GM19397 (cell line): ENCODE data around the gene KRTAP5-8.
"Not testable (repeated sequence)": the region's sequence is repeated elsewhere in the genome, so short reads cannot be mapped to it uniquely, and the experiment has no call there.

Experiments
- ATAC-seq: cut with Tn5 transposase; IDR thresholded peaks from one replicate; pipeline ENCODE4 v1.9.1; 2021; ENCODE audit warnings: mild to moderate bottlenecking, moderate library complexity; ENCODE audit not compliant: unreplicated experiment

KRTAP5-8 gene

DNA sequence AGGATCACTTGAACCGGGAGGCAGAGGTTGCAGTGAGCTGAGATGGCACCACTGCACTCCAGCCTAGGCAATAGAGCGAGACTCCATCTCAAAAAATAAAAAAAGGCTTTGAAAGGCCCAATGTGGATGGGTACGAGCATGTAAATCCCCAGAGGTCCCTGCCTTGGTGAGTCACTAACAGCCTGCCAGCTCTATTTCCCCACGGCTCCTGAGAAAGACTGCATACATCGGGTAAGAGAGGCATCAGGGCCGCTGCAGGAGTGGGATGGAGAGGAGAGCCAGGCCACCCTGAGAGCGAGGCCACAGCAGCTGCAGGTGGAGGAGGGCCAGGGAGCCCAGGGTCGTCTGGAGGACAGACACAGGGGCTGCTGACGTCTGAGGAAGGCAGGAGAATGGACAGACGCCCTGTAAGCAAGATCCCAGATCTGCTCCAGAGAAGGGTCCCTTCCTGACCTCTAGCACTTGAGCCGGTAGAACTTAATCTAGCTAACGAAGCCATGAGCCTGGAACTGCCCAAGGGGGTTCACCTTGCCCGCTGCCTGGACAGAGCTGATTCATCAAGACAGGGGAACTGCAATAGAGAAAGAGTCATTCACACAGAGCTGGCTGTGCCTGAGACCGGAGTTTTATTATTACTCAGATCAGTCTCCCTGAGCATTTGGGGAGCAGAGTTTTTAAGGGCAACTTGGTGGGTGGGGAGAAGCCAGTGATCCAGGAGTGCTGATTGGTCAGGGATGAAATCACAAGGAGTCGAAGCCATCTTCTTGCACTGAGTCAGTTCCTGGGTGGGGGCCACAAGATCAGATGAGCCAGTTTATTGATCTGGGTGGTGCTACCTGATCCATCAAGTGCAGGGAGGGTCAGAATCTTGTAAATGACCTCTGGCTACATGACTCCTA, 5.3 kb downstream of the KRTAP5-8 start:
- no peak for ATAC-seq

DNA sequence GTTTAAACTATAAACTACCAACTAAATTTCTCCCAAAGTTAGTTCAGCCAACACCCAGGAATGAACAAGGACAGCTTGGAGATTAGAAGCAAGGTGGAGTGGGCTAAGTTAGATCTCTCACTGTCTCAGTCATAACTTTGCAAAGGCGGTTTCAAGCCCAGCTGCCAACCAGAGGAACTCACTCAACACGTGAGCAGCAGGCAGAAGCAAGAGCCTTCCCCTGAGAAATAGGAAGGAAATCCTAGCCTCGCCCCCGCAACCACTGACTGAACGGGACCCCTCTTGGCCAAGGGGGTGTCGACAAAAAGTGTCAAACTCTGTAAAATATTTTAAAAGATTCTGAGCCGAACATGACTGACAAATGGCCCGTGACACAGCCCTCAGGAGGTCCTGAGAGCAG, 6.0 kb downstream of the KRTAP5-8 start:
- no peak for ATAC-seq

DNA sequence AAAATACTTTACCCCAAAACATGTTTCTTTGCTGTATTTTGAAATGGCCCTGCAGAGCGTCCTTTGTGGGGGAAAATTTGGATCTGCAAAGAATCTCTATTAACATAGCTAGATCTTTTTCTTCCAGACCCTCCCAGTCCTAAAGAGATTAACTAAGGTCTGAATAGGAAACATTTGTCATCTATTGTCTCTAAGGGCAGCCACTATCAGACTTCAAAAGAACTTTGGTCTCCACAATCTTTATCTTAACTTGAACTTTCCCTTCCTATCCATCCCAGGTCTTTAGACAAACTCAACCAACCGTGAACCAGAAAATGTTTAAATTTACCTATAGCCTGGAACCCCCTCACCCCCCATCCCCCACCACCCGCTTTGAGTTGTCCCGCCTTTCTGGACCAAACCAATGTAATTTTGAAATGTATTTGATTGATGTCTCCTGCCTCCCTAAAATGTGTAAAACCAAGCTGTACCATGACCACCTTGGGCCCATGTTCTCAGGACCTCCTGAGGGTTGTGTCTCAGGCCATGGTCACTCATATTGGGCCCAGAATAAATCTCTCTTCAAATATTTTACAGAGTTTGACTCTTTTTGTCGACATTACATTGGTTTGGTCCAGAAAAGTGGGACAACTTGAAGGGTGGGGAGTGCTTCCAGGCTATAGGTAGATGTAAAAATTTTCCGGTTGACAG, 6.8 kb downstream of the KRTAP5-8 start:
- ATAC-seq = no peak

DNA sequence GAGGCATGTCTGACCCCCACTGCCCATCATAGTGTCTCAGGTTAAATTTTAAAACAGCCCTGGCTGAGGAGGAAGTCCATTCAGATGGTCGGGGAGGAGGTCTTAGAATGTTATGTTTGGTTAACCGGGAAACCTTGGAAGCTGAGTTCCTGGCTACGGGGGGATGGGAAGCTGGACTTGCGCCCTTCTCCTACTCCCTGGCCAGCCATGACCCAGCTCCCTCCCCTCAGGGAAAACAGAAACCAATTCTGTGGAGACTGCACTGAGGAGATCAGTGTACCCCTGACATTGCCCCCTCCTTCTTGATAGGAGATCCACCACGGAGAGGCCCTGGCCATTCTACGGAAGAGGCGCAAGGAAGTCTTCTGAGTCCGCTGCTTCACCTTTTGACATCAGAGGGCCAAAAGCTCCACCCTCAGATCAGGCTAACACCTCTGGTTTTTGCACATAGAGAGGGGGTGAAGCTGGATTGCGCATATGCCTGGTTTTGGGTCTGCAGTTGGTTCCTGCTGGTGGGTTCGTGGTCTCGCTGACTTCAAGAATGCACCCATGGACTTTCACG, 7.7 kb downstream of the KRTAP5-8 start:
- ATAC-seq = no peak

DNA sequence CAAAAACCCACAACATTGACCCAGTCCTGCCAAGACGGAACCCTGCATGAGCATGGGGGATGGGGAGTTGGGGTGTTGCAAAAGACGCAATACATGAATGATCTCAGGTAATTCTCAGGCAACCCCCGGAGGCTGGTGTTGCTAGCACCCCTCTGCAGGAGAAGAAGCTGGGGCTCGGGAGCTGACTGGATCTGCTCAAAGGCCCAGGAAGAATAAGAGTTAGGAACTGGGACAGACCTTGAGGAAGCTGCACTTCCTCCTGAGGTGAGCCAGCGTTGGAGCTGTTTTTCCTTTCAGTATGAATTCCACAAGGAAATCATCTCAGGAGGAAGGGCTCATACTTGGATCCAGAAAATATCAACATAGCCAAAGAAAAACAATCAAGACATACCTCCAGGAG, 10.3 kb downstream of the KRTAP5-8 start, which contains the start of gene KRTAP5-9:
Gene KRTAP5-9 (plus strand): TSS at position 301 of the 400 bp plus-strand sequence. CDS start 238 bp downstream, outside the sequence.
- no peak for ATAC-seq

DNA sequence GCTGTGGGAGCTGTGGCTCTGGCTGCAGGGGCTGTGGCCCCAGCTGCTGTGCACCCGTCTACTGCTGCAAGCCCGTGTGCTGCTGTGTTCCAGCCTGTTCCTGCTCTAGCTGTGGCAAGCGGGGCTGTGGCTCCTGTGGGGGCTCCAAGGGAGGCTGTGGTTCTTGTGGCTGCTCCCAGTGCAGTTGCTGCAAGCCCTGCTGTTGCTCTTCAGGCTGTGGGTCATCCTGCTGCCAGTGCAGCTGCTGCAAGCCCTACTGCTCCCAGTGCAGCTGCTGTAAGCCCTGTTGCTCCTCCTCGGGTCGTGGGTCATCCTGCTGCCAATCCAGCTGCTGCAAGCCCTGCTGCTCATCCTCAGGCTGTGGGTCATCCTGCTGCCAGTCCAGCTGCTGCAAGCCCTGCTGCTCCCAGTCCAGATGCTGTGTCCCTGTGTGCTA, 10.9 kb downstream of the KRTAP5-8 start:
- no peak for ATAC-seq

DNA sequence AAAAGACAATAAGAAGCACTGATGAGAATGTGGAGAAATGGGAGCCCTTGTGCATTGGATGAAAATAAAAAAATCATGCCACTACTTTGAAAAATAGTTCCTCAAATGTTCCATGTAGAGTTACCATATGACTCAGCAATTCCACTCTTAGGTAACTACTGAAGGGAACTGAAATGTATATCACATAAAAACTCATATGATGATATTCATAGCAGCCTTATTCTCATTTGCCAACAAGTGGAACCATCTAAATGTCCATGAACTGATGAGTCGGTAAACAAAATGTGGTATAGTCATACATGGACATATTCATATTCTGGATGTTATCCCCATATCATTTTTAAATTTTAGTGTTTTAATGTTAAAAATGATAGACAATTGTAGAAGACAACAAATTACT, 13.9 kb downstream of the KRTAP5-8 start:
- no peak for ATAC-seq

DNA sequence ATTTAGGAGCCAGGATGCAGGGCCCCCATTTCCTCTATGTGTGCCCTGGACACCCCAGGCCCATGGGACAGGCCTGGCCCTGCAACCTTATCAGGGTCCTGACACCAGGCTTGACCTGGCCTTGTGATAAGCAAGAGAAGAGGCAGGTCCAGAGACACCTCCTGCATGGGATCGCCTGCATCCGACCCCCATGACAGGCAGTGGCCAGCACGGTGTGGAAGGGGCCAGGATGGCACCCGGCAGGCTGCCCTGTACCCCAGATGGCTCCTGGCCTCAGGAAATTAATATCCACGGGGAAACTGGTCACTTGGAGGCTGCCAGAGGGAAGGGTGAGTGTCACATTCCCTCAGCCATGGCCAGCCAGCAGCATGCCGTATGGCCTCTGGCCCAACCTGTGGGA, 17.2 kb downstream of the KRTAP5-8 start:
- ATAC-seq = no peak

DNA sequence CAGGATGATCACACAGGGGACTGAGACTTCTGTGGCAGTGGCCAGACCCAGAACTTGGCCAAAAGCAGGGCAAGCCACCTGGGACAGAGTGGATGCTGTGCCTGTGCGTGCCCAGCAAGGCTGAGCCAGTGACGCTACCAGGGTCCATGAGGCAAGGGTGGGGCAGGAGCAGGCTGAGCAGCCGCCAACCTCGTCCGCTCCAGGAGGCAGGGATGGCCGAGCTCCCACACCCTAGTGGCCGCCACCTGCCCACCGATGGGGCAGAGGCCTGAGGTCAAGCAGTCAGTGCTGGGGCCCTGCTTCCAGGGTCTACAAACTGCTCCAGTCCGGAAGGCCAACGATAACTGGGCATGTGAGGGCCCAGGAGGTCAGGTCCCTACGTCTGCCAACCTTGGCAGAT, 17.7 kb downstream of the KRTAP5-8 start:
- no peak for ATAC-seq

DNA sequence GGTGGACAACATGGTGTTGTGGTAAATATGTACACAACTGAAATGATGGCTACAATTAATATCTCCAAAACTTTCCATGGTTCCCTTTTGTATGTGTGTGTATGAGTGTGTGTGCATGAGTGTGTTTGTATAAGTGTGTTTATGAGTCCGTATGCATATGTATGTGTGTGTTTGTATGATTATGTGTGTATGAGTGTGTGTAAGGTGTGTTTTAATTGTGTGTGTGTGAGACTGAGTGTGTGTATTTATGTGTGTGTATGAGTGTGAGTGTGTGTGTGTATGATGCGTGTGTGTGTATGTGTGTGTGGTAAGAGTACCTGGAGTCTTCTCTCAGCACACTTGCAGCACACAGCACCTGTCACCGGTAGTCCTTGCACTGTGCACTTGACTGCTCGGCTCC, 18.2 kb downstream of the KRTAP5-8 start:
- no peak for ATAC-seq

DNA sequence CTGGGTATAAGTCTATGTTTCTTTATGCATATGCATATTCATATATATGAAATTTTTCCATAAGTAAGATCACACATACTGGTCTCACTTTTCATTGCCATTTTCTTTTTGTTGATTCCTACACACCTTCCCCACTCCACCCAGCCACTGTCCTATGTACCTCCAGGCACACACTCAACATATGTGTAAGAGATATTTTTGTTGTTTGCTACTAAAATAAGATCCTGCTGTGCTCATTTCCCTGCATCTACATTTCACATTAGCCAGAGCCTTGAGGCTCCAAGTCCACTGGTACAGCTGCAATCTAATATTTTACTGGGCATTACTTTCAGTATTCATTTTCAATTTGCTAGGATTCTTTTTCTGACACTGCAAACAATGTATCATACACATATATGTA, 19.4 kb downstream of the KRTAP5-8 start:
- no peak for ATAC-seq

DNA sequence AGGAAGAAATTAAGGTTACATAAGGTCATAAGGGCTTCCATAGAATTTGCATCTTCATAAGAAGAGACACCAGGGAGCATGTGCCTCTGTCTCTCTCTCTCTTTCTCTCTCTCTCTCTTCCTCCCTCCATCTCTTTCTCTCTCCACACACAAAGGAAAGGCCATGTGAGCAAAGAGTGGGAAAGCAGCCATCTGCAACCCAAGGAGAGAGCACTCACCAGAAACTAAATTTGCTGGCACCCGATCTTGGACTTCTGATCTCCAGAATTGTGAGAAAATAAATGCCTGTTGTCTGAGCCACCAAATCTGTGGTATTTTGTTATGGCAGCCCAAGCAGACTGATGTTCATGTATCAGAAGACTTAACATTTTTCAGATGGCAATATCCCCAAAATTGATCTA, 21.2 kb downstream of the KRTAP5-8 start:
- ATAC-seq = no peak

DNA sequence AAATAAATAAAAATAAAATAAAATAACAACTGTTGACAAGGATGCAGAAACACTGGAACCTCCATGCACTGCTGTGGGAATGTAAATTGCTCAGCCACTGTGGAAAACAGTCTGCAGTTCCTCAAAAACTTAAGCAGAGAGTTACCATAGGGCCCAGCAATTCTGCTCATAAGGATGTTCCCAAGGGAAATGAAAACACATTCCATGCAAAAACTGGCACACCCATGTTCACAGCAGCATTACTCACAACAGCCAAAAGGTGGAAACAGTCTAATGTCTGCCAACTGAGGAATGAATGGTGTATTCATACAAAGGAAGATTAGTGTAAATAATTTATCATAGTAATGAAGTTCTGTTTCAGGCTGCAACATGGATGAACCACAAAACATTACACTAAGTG, 24.3 kb downstream of the KRTAP5-8 start:
- ATAC-seq = no peak

DNA sequence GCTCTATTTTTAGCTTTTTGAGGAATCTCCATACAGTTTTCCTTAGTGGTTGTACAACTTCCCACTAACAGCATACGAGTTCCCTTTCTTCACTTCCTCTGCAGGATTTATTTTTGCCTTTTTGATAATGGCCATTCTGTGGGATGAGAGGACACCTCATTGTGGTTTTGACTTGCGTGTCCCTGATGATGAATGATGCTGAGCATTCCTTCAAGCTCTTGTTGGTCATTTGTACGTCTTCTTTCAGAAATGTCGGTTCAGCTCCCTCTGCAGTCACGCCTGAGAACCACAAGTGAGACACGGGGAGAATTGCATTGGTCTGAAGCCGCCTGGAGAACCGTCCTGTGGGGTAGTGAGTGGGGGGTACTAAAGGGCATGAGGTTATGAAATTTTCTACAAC, 25.6 kb downstream of the KRTAP5-8 start:
- no peak for ATAC-seq

DNA sequence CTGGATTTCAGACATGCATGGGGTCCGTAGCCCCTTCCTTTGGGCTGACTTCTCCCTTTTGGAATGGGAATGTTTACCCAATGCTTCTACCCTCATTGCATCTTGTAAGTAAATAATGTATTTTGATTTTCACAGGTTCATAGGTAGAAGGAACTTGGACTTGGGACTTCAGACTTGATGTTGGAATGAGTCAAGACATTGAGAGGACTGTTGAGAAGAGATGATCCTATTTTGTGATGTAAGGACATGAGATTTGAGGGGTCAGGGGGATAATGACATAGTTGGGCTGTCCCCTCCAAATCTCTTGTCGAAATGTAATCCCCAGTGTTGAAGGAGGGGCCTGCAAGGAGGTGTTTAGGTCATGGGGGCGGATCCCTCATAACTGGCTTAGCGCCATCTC, 26.6 kb downstream of the KRTAP5-8 start:
- no peak for ATAC-seq

DNA sequence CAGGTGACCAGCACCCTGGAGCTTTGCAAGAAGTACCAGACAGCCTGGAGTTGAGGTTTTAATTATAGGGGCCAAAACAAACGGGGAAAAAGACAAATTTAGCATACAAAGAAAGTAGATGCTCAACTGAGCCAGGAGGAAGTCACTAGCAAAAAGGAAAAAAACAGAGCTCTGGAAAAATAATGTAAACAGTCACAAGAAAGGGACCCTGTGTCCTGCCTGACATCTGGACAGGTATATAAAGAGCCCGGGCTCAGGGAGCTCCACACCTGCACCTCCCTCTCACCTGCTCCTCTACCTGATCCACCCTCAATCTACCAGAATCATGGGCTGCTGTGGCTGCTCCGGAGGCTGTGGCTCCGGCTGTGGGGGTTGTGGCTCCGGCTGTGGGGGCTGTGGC, 27.4 kb downstream of the KRTAP5-8 start, which contains the start of gene KRTAP5-10:
Gene KRTAP5-10 (plus strand): TSS at position 301 of the 400 bp plus-strand sequence. CDS start 25 bp downstream, at position 326.
- ATAC-seq = no peak

DNA sequence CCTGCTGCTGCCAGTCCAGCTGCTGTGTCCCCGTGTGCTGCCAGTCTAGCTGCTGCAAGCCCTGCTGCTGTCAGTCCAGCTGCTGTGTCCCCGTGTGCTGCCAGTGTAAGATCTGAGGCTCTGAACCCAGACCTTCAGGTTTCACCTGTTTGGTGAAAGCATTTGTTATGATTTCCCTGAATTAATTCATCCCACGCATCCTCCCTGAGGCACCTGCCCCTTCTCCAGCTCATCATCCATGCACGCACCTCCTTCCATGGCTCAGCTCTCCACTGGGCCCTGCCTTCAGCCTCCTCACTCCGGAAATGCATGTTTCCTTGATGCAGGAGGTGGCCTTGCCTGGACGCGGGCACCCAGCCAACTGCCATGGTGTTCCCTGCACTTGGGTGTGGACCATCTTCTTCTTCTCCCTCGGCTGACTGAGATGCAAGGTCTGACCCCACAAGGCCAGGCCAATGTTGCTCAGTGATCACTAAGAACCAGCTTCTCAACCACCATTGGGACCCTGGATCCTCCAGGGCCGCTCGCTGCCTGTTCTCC, 28.3 kb downstream of the KRTAP5-8 start:
- ATAC-seq = no peak

DNA sequence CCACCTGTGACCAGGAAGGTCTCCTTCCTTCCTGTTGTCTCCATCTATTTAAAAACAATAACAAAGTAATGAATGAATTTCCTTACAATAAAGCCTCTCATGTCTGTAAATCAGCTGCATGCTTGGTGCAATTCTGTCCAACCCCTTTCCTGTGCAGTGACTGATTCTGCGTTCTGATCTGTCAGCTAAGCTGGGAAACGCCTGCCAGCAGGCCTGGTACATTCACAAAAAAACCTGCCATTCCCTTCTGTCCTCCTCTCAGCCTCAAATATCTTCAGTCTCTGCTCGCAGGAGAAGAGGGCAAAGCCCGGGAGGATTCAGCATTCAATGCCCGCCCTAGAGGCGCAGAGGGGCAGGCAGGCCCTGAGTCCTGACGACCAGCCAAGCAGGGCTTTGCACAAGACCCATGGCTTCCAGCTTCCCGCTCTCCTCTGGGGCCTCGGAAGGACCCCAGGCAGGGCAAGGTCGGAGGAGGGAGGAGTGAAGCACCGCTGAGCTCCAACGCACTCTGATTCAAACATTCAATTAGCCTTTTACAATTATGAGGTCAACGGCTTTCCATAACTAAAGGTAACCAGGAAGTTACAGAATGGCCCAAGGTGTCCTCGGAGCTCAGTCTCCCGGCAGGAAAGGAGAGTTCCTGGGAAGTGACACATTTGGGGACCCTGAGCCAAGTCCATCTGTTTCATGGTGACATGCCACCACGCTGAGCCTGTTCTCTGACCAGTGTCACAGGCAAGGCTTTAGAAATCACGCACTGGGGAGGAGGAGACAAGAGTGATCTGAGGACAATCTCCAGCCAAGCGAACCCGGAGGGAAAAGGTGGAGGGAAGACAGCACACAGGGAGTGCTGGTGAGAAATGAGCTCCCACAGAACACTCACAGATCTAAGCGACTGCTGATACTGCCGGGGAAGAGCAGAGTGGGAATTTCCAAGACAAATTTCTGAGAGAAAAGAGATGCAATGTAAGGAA, 29.1 kb downstream of the KRTAP5-8 start:
- not testable (repeated sequence) for ATAC-seq

DNA sequence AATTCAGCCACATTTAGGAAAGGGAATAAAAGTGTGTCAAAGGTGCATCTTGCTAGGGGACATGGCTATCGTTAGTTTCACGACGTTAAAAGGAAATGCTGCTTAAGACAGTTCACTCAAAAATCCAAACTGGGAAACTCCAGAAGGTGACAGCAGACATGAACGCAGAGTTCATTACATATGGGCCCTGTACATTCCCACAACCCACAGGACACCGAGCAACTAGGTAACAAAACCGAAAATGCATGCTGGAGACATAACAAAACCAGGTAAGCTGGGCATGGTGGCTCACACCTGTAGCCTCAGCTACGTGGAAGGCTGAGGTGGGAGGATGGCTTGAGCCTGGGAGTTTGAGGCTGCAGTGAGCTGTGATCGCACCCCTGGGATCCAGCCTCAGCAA, 29.8 kb downstream of the KRTAP5-8 start:
- ATAC-seq = not testable (repeated sequence)

DNA sequence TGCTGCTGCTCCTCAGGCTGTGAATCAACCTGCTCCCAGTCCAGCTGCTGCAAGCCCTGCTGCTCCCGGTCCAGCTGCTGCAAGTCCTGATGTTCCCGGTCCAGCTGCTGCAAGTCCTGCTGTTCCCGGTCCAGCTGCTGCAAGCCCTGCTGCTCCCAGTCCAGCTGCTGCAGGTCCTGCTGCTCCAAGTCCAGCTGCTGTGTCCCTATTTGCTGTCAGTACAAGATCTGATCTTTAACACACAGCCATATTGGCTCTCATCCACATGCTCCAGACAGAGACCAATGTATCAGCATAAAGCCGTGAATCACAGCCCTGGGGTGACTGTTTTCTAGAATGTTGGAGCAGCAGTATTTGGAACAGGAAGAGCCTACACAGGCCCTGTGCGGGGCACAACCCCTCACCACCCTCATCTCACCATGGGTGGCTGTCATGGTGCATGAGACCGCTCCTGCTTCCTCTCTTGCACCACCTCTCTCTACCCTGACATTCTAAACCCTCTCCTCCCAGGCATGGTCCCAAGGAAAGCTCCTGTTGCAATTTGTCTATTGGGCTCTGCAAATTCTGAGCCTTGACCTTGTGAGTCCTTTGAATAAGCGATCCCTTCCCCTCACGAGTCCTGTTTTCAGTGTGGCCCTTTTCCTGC, 31.0 kb downstream of the KRTAP5-8 start:
- no peak for ATAC-seq
